OCI-LY7 (cell line): ENCODE data around the gene XRRA1. TPM values are rescaled to one million over a fixed set of nuclear protein-coding genes. Genes with fewer than 3 reads are reported as not detected.

Experiments used
- BruUV-seq: library from RNA; stranded (reverse); fragments of 400-500 nt; replicated peaks from 2 replicates; lab custom pipeline; 2021; lab: Mats Ljungman, UMichigan
- CTCF ChIA-PET: fragments of 300-600 bp; sonication (Branson Sonifier 250); formaldehyde crosslinking; loops from one replicate; lab custom pipeline; 2022; ENCODE audit warnings: antibody characterized with exemption; ENCODE audit not compliant: unreplicated experiment; lab: Charles Lee
- POLR2A ChIA-PET: fragments of 300-600 bp; sonication (Branson Sonifier 250); formaldehyde crosslinking; loops from one replicate; lab custom pipeline; 2022; ENCODE audit warnings: antibody characterized with exemption; lab: Charles Lee
- DNase-seq: peaks from one replicate; pipeline ENCODE4 v3.0.0-alpha.2; 2015; ENCODE audit warnings: low spot score
- H2AFZ ChIP-seq: fragments of 200-600 bp; sonication (generic), shearing (Covaris generic); 2 replicates; pipeline ENCODE4 v1.6.1; 2014; ENCODE audit warnings: mild to moderate bottlenecking, antibody characterized with exemption, low read length, moderate library complexity
- H3K27ac ChIP-seq: fragments of 200-600 bp; sonication (generic); 2 replicates; pipeline ENCODE4 v1.5.1; 2014; ENCODE audit warnings: mixed run types, low read depth, mild to moderate bottlenecking, moderate library complexity, low read length, inconsistent platforms; ENCODE audit not compliant: poor library complexity, severe bottlenecking
- H3K36me3 ChIP-seq: fragments of 200-600 bp; sonication (generic); 2 replicates; pipeline ENCODE4 v1.6.1; 2014; ENCODE audit warnings: mild to moderate bottlenecking, antibody characterized with exemption, low read length, moderate library complexity, mixed read lengths; ENCODE audit not compliant: insufficient read depth
- H3K4me1 ChIP-seq: fragments of 200-600 bp; sonication (generic); 2 replicates; pipeline ENCODE4 v1.5.1; 2014; ENCODE audit warnings: mild to moderate bottlenecking, low read length; ENCODE audit not compliant: insufficient read depth, poor library complexity, severe bottlenecking
- H3K4me2 ChIP-seq: fragments of 200-600 bp; sonication (generic); 2 replicates; pipeline ENCODE4 v1.6.1; 2014; ENCODE audit warnings: mild to moderate bottlenecking, low read length
- H3K4me3 ChIP-seq: fragments of 200-600 bp; sonication (generic); 2 replicates; pipeline ENCODE4 v1.5.1; 2014; ENCODE audit warnings: mild to moderate bottlenecking, low read depth, low read length; ENCODE audit not compliant: poor library complexity, severe bottlenecking
- H3K79me2 ChIP-seq: fragments of 200-600 bp; sonication (generic); 2 replicates; pipeline ENCODE4 v1.6.1; 2016; ENCODE audit warnings: low read depth, mild to moderate bottlenecking, low read length, moderate library complexity, mixed read lengths; ENCODE audit not compliant: insufficient read depth
- H3K9me2 ChIP-seq: fragments of 200-600 bp; sonication (generic); 2 replicates; pipeline ENCODE4 v1.6.1; 2016; ENCODE audit warnings: mild to moderate bottlenecking, low read length, mixed read lengths; ENCODE audit not compliant: insufficient read depth
- H3K9me3 ChIP-seq: fragments of 200-600 bp; sonication (generic); 2 replicates; pipeline ENCODE4 v1.6.1; 2014; ENCODE audit warnings: mild to moderate bottlenecking, mixed run types, low read length, mixed read lengths
- H4K20me1 ChIP-seq: fragments of 200-600 bp; sonication (generic); 2 replicates; pipeline ENCODE4 v1.6.1; 2014; ENCODE audit warnings: mild to moderate bottlenecking, antibody characterized with exemption, low read length, moderate library complexity, mixed read lengths; ENCODE audit not compliant: insufficient read depth
- EZH2phosphoT487 ChIP-seq: fragments of 200-600 bp; sonication (generic); IDR thresholded peaks from 2 replicates; pipeline ENCODE4 v1.6.1; 2018; ENCODE audit warnings: low read depth, borderline replicate concordance, mild to moderate bottlenecking, mixed run types, antibody characterized with exemption, low read length, moderate library complexity, mixed read lengths
- intact Hi-C: fragments of 100-400 bp; cut with micrococcal nuclease; formaldehyde crosslinking; loops from one replicate; pipeline ENCODE4 v1.10.0; 2022; ENCODE audit not compliant: unreplicated experiment
- total RNA-seq, 2 experiments: library from RNA; depleted of rRNA in 1 of 2; stranded (reverse); fragments of >200 nt in 1 of 2; shearing (Covaris generic) in 1 of 2; gene quantifications; 2 replicates each; pipeline ENCODE4 v1.2.3, GENCODE V29; 2014 to 2022
- TF ChIP-seq, protein P1 (sequence below): fragments of 200-600 bp; sonication (generic); conservative IDR thresholded peaks from 2 replicates; pipeline ENCODE4 v1.5.1; 2014; ENCODE audit warnings: mild to moderate bottlenecking, antibody characterized with exemption, low read length, moderate library complexity, mixed read lengths

Gene XRRA1
- total RNA-seq, 2 experiments from 2014 or later = 20.3 to 29.1 TPM

DNA sequence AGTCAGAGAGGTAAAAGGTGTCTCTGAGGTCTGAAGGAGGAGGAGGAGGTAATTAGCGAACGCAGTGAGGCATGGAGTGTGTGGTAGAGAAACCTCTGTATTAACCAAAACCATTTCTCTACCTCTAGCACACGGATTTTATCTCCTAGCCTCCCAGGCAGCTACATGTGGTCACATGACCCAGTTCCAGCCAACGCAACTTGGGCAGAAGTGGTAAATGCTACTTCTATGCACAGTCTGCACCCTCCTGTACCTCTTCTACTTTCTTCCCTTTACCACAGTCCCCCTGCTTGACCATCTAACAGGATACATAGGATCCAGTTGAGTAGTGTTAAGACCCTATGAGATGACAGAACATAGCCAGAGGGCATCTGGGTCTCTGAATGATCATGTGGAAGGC lies 95.7 kb downstream of the XRRA1 start:
- intact Hi-C loops = no loop called here
- no TSS peak for BruUV-seq

DNA sequence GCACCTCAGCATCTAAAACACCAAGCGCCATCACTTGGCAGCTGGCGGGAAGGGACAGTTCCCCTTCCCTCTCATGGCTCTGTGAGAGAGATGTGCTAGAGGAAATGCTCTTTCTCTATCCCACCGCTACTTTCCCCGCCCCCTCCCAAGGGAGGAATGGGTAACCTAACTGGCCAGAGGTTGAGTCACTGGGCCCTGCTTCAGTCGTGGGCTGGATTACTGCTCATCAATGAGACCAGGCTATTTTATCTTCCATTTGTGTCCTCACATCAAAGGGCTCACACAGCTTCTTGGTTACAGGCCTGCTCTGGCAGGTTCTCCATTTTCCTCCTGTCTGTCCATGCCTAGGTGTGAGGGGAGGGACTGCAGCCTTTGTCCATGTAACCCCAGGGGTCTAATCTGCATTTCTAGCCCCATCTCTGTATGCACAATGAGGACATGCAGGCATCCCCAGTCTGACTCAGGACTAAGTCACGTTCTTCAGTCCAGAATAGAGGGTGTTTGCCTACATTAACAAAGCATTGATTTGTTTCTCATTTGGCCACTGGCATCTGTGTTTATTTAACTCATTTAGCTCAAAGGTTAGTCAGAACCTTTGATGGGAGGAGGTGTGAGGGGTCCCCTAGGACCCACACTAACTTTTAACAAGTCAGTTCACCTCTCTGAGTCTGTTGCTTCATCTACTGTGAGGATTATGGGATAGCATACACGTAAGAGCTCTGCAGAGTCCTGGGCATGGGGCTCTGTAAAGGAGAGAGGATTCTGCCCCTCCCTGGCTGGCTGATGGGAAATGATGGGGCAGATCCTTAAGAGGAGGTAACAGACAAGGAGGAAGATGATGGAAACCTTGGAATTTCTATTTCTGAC lies 99.1 kb downstream of the XRRA1 start:
- H3K4me1 ChIP-seq = no peaks in the 10 kb centered on the region
- BruUV-seq = no TSS peak
- H3K79me2 ChIP-seq = no peaks in the 10 kb centered on the region
- H3K27ac ChIP-seq = no peak overlapping the region
- TF ChIP-seq, protein P1, sequence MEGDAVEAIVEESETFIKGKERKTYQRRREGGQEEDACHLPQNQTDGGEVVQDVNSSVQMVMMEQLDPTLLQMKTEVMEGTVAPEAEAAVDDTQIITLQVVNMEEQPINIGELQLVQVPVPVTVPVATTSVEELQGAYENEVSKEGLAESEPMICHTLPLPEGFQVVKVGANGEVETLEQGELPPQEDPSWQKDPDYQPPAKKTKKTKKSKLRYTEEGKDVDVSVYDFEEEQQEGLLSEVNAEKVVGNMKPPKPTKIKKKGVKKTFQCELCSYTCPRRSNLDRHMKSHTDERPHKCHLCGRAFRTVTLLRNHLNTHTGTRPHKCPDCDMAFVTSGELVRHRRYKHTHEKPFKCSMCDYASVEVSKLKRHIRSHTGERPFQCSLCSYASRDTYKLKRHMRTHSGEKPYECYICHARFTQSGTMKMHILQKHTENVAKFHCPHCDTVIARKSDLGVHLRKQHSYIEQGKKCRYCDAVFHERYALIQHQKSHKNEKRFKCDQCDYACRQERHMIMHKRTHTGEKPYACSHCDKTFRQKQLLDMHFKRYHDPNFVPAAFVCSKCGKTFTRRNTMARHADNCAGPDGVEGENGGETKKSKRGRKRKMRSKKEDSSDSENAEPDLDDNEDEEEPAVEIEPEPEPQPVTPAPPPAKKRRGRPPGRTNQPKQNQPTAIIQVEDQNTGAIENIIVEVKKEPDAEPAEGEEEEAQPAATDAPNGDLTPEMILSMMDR = no peak
- TF ChIP-seq EZH2phosphoT487 = no peak
- ChIA-PET POLR2A (interaction anchor here (0.6 kb wide), 1 partner anchor 100 kb away, joined by 3 read pairs; no protein-coding TSS in a partner anchor), CTCF (no interaction called here)
- no peaks in the 10 kb centered on the region for H3K9me2 ChIP-seq
- H4K20me1 ChIP-seq = no peaks in the 10 kb centered on the region
- H3K4me3 ChIP-seq = no peak overlapping the region
- H3K4me2 ChIP-seq = no peak overlapping the region
- peaks cover 79% of the 10 kb centered on the region for H3K36me3 ChIP-seq
- no peaks in the 10 kb centered on the region for H3K9me3 ChIP-seq
- peak; percentile 11 for DNase-seq
- no peak overlapping the region for H2AFZ ChIP-seq
- intact Hi-C loops = no loop called here

More for the DNA sequence above, 95.7 kb downstream of the XRRA1 start:
- no peak for DNase-seq
- Histone ChIP-seq H3K4me2 (no peak overlapping the region), H3K9me3 (no peaks in the 10 kb centered on the region), H3K9me2 (no peaks in the 10 kb centered on the region), H3K4me3 (no peak overlapping the region), H3K36me3 (peaks cover 74% of the 10 kb centered on the region), H3K27ac (no peak overlapping the region), H3K79me2 (no peaks in the 10 kb centered on the region), H3K4me1 (no peaks in the 10 kb centered on the region), H2AFZ (no peak overlapping the region), H4K20me1 (no peaks in the 10 kb centered on the region)
- POLR2A ChIA-PET = no interaction called here
- CTCF ChIA-PET = no interaction called here
- TF ChIP-seq EZH2phosphoT487 = no peak
- TF ChIP-seq, protein P1 = no peak

DNA sequence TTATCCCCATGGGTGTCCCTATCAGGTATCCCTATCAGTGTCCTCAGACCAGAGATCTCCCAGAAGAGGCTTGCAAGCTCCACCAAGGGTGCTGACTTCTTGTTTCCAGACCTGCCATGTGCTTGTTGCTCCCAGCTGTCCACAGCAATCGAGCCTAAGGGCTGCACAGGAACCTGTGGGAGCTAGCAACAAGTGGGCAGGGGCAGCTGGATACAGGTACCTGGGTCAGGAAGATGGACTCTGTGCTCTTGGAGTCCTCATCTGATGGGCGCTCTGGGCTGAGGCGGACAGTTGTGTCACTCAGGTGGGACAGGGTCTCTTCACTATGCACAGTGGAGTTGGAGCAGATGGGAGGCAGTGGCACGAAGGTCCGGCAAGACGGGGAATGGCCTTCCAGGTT lies 101.0 kb downstream of the XRRA1 start:
- intact Hi-C loops = no loop called here
- Histone ChIP-seq H2AFZ (no peak overlapping the region), H3K4me1 (no peaks in the 10 kb centered on the region), H3K27ac (no peak overlapping the region), H3K9me3 (no peaks in the 10 kb centered on the region), H4K20me1 (no peaks in the 10 kb centered on the region), H3K4me2 (no peak overlapping the region), H3K79me2 (no peaks in the 10 kb centered on the region), H3K9me2 (no peaks in the 10 kb centered on the region), H3K36me3 (peaks cover 81% of the 10 kb centered on the region), H3K4me3 (no peak overlapping the region)
- POLR2A ChIA-PET = no interaction called here
- no peak for DNase-seq
- BruUV-seq = no TSS peak
- TF ChIP-seq EZH2phosphoT487 = no peak
- TF ChIP-seq, protein P1 = no peak
- CTCF ChIA-PET = no interaction called here
